ENCODE results near the gene HOXA7.
A peak's percentile ranks its signal among the peaks of the same experiment; 100 is the strongest.

The HOXA7 gene

DNA sequence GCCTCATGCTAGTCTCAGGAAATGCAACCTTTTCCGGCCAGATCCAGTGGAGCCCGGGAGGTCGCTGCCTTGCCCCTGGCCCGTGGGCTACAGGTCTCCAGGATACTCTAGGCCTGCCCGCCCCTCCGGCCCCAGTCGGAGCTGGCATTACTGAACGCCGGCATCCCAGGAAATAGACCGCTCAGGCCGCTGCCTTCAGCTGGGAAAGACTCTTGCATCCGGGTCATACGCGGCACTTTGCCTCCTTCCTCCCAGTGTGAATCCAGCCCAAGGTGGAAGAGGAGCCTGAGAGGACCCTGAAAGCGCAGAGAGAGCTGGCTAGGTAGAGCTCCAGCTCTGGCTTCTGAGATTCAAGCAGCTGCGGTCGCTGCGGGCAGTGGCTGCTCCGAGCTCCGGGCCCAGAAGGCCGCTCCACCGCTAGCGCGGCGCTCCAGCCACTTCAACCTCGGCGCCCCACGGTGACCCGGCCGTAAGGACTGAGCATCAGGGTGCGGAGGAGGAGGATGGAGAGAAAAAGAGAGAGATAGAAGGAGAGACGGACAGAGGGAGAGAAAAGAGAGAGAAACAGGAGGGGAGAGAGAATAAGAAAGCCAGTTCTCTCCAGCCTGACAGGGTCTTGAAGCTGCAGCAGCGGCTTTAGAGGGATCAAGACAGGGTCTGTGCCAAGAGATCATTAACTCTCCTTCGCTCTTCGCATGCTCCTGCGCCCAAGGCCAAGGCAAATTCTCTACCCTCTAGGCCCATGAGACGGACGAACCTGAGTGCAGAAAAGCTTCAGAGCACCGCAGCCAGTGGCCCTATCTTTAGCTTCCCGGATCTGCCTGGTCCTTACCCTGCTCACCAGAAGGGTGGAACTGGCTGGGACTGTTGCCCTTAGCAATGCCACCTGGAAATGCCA, 19.4 kb upstream of the HOXA7 start:
- Histone ChIP-seq H3K4me1 (ENCODE audit: control insufficient read depth, insufficient read depth, low read length) (peaks cover 16% of the 10 kb centered on the region), H3K9me3 (ENCODE audit: control insufficient read depth, insufficient read depth, low read depth, low read length) (no peaks in the 10 kb centered on the region), H3K27ac (ENCODE audit: extremely low read depth, low read depth, low read length) (peak overlapping the region; percentile 100), H3K4me3 (ENCODE audit: low read depth, low read length) (peak overlapping the region; percentile 76), H3K36me3 (ENCODE audit: control insufficient read depth in 2 of 2, insufficient read depth in 1 of 2, low read length in 2 of 2) (peaks cover 6 to 8% of the 10 kb centered on the region in 2 experiments)
- CTCF ChIA-PET, result interaction anchor here (0.7 to 3.7 kb wide), 4 partner anchors 9 to 465 kb away, joined by 3 to 10 read pairs (median 5); partner anchors contain the start of gene HOXA11
- TF ChIP-seq ZNF335 (tag by site-specific recombination; conservative IDR thresholded peaks at IDR 0.05) (peak; percentile 32), FEZF1 (tag by site-specific recombination; IDR thresholded peaks at IDR 0.05) (peak; percentile 51; the same call in 1 of the 2 replicates), SCRT1 (tag by site-specific recombination; IDR thresholded peaks at IDR 0.05; ENCODE audit: borderline replicate concordance) (0 out of 2 replicates have a peak, but pooled peaks have one; percentile 28), ZIC2 (tag by site-specific recombination; IDR thresholded peaks at IDR 0.05) (0 out of 2 replicates have a peak, but pooled peaks have one; percentile 18), ZNF138 (tag by site-specific recombination; IDR thresholded peaks at IDR 0.05; ENCODE audit: borderline replicate concordance) (no peak), ZNF521 (tag by site-specific recombination; IDR thresholded peaks at IDR 0.05) (no peak), ZBTB17 (tag by site-specific recombination; IDR thresholded peaks at IDR 0.05) (peak; percentile 55; the same call in 1 of the 2 replicates), ZNF596 (tag by site-specific recombination; IDR thresholded peaks at IDR 0.05) (peak; percentile 55; the same call in 1 of the 2 replicates), ZNF366 (tag by site-specific recombination; conservative IDR thresholded peaks at IDR 0.05) (peak; percentile 84), ZXDB (tag by site-specific recombination; IDR thresholded peaks at IDR 0.05) (0 out of 2 replicates have a peak, but pooled peaks have one; percentile 8), GLI4 (tag by site-specific recombination; IDR thresholded peaks at IDR 0.05) (peak; percentile 95)
- TF ChIP-seq, protein P1, sequence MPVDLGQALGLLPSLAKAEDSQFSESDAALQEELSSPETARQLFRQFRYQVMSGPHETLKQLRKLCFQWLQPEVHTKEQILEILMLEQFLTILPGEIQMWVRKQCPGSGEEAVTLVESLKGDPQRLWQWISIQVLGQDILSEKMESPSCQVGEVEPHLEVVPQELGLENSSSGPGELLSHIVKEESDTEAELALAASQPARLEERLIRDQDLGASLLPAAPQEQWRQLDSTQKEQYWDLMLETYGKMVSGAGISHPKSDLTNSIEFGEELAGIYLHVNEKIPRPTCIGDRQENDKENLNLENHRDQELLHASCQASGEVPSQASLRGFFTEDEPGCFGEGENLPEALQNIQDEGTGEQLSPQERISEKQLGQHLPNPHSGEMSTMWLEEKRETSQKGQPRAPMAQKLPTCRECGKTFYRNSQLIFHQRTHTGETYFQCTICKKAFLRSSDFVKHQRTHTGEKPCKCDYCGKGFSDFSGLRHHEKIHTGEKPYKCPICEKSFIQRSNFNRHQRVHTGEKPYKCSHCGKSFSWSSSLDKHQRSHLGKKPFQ (tag by site-specific recombination; IDR thresholded peaks at IDR 0.05), result no peak
- TF ChIP-seq, protein P2, sequence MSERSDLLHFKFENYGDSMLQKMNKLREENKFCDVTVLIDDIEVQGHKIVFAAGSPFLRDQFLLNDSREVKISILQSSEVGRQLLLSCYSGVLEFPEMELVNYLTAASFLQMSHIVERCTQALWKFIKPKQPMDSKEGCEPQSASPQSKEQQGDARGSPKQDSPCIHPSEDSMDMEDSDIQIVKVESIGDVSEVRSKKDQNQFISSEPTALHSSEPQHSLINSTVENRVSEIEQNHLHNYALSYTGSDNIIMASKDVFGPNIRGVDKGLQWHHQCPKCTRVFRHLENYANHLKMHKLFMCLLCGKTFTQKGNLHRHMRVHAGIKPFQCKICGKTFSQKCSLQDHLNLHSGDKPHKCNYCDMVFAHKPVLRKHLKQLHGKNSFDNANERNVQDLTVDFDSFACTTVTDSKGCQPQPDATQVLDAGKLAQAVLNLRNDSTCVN (tag by site-specific recombination; optimal IDR thresholded peaks at IDR 0.05), result no peak
- TF ChIP-seq, protein P3, sequence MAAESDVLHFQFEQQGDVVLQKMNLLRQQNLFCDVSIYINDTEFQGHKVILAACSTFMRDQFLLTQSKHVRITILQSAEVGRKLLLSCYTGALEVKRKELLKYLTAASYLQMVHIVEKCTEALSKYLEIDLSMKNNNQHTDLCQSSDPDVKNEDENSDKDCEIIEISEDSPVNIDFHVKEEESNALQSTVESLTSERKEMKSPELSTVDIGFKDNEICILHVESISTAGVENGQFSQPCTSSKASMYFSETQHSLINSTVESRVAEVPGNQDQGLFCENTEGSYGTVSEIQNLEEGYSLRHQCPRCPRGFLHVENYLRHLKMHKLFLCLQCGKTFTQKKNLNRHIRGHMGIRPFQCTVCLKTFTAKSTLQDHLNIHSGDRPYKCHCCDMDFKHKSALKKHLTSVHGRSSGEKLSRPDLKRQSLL (tag by site-specific recombination; IDR thresholded peaks at IDR 0.05), result 0 out of 2 replicates have a peak, but pooled peaks have one; percentile 10
- POLR2A ChIA-PET, result interaction anchor here (0.5 to 11.2 kb wide), 15 partner anchors 9 to 1313 kb away, joined by 3 to 237 read pairs (median 4); partner anchors contain the start of genes CBX3, HOXA11, HOXA13 and HOXA3

DNA sequence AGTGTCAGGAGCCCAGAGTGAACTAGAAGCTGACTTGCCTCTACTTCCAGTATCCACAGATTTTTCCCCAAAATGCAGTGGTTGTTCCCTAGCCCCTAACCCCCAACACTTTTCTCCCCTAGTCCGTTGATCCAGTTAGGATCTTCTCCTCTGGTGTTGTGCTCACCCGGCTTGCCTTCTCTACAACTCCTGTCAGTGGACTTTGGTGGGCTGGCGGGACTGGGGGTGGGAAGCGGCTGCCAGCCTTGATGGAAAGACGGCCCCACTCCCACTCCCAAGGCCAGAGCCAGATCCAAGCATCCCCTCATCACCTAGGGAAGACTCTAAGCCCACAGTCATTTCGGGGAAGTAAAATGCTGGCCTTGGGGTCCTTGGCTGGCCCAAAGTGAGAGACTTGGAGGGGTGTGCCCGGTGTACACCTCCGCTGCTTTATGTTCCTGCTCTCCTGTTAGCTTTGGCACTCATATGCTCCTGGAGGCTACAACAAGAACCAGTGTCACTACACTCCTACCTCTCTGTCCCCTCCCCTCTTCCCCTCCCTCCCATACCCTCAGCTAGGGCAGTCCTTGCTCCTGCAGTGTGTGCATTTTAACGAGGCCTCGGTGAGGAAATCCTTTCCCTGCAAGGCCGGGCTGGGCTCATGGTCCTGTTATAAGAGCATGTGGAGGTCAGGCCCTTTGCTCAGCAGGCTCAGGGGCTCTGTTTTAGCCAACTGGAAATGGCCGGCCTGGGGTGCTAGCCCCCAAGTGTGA, 18.6 kb upstream of the HOXA7 start:
- Histone ChIP-seq H3K36me3 (ENCODE audit: control insufficient read depth in 2 of 2, insufficient read depth in 1 of 2, low read length in 2 of 2) (peaks cover 8% of the 10 kb centered on the region in 2 experiments), H3K9me3 (ENCODE audit: control insufficient read depth, insufficient read depth, low read depth, low read length) (no peaks in the 10 kb centered on the region), H3K4me1 (ENCODE audit: control insufficient read depth, insufficient read depth, low read length) (peaks cover 10% of the 10 kb centered on the region), H3K27ac (ENCODE audit: extremely low read depth, low read depth, low read length) (peak overlapping the region; percentile 100), H3K4me3 (ENCODE audit: low read depth, low read length) (peak overlapping the region; percentile 76)
- ChIA-PET CTCF (interaction anchor here (0.7 to 2.2 kb wide), 2 partner anchors 9 to 466 kb away, joined by 3 to 7 read pairs; partner anchors contain the start of gene HOXA11), POLR2A (interaction anchor here (0.6 to 11.2 kb wide), 12 partner anchors 9 to 1312 kb away, joined by 3 to 237 read pairs (median 4); partner anchors contain the start of genes CBX3, HOXA11, HOXA13 and HOXA3)
- TF ChIP-seq YY1 (tag by site-specific recombination; IDR thresholded peaks at IDR 0.05) (0 out of 2 replicates have a peak, but pooled peaks have one; percentile 0), SP3 (tag by site-specific recombination; IDR thresholded peaks at IDR 0.05) (peak; percentile 55; the same call in 1 of the 2 replicates), SP2 (tag by site-specific recombination; IDR thresholded peaks at IDR 0.05) (peak; percentile 48; the same call in 1 of the 2 replicates), GLI4 (tag by site-specific recombination; IDR thresholded peaks at IDR 0.05) (no peak), GFI1B (tag by site-specific recombination; IDR thresholded peaks at IDR 0.05) (no peak), ZBTB8A (tag by site-specific recombination; IDR thresholded peaks at IDR 0.05) (0 out of 2 replicates have a peak, but pooled peaks have one; percentile 8)
- TF ChIP-seq, protein P4, sequence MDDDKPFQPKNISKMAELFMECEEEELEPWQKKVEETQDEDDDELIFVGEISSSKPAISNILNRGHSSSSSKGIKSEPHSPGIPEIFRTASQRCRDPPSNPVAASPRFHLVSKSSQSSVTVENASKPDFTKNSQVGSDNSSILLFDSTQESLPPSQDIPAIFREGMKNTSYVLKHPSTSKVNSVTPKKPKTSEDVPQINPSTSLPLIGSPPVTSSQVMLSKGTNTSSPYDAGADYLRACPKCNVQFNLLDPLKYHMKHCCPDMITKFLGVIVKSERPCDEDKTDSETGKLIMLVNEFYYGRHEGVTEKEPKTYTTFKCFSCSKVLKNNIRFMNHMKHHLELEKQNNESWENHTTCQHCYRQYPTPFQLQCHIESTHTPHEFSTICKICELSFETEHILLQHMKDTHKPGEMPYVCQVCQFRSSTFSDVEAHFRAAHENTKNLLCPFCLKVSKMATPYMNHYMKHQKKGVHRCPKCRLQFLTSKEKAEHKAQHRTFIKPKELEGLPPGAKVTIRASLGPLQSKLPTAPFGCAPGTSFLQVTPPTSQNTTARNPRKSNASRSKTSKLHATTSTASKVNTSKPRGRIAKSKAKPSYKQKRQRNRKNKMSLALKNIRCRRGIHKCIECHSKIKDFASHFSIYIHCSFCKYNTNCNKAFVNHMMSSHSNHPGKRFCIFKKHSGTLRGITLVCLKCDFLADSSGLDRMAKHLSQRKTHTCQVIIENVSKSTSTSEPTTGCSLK (tag by site-specific recombination; IDR thresholded peaks at IDR 0.05), result no peak
- TF ChIP-seq, protein P5, sequence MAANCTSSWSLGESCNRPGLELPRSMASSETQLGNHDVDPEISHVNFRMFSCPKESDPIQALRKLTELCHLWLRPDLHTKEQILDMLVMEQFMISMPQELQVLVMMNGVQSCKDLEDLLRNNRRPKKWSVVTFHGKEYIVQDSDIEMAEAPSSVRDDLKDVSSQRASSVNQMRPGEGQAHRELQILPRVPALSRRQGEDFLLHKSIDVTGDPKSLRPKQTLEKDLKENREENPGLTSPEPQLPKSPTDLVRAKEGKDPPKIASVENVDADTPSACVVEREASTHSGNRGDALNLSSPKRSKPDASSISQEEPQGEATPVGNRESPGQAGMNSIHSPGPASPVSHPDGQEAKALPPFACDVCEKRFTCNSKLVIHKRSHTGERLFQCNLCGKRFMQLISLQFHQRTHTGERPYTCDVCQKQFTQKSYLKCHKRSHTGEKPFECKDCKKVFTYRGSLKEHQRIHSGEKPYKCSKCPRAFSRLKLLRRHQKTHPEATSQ (tag by site-specific recombination; IDR thresholded peaks at IDR 0.05), result no peak
- TF ChIP-seq, protein P6, sequence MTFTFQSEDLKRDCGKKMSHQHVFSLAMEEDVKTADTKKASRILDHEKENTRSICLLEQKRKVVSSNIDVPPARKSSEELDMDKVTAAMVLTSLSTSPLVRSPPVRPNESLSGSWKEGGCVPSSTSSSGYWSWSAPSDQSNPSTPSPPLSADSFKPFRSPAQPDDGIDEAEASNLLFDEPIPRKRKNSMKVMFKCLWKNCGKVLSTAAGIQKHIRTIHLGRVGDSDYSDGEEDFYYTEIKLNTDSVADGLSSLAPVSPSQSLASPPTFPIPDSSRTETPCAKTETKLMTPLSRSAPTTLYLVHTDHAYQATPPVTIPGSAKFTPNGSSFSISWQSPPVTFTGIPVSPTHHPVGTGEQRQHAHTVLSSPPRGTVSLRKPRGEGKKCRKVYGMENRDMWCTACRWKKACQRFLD (tag by site-specific recombination; IDR thresholded peaks at IDR 0.05), result no peak
